Measurements from ENCODE around the gene DCUN1D3.
"Not testable (repeated sequence)": the region's sequence is repeated elsewhere in the genome, so short reads cannot be mapped to it uniquely, and the experiment has no call there.

Gene DCUN1D3, protein sequence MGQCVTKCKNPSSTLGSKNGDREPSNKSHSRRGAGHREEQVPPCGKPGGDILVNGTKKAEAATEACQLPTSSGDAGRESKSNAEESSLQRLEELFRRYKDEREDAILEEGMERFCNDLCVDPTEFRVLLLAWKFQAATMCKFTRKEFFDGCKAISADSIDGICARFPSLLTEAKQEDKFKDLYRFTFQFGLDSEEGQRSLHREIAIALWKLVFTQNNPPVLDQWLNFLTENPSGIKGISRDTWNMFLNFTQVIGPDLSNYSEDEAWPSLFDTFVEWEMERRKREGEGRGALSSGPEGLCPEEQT

DNA sequence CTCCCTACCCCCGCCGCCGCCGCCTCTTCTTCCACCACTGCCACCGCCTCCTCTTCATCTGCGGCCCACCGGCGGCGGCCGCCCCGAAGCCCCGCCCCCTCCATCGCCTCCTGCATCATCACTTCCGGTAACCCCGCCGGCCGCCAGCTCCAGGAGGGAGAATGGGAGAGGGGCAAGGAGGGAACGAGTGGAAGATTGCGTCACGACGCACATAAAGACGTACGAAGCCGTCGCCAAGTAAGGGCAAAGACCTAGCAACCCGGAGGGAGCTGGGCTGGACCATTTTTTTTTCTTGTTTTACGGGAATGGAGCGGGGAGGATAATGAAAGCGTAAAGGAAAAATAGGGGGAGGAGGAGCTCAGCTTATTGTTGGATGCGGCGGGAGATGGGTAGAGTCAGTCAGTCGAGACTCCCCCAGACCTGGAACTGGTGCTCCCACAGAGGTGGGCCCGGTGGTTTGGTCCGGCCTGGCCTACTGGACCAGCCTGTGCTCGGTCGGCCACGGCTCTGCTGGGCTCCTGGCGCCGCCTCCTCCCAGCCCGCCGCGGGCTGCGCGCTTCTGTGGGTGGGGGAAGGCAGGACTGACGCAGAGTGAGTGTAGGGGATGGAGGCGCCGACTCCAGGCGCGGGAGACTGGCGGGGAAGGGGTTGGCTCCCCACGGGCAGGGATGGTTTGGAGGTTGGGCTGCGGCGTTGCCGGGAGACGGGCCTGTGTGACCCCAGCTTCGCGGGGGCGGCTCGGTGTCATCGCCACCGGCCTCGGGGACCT, at the start of gene DCUN1D3, which contains the start of gene LYRM1:
DCUN1D3 (minus strand) TSS at position 60 of the 769 bp plus-strand sequence. CDS start 37,820 bp downstream, outside the sequence.
LYRM1 (plus strand) TSS at position 473 of the 769 bp plus-strand sequence. CDS start 14,785 bp downstream, outside the sequence.
- peak; percentile 98 for DNase-seq

- no peak for DNase-seq
Measured at GRCh38 chr16:20949660-20950059, 49.5 kb upstream of the DCUN1D3 start.

DNA sequence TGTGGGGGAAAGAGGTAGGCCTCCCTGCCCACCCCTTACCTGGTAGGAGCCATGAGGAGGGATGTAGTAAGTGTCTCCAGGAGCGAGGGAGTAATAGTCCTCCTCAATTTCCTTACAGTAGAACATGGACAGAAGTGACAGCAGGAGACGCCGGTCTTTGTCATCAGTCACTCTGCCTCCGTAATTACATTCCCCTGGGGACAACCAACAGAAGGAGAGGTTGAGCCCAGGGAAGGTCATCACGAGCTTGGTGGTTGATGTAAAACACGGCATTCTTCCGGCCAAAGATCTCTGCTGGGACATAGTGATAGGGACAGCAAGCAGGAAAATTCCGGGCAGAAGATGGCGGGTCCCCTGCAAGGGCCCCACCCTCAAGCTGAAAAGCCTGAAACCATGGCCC, 48.3 kb upstream of the DCUN1D3 start:
- no peak for DNase-seq

DNA sequence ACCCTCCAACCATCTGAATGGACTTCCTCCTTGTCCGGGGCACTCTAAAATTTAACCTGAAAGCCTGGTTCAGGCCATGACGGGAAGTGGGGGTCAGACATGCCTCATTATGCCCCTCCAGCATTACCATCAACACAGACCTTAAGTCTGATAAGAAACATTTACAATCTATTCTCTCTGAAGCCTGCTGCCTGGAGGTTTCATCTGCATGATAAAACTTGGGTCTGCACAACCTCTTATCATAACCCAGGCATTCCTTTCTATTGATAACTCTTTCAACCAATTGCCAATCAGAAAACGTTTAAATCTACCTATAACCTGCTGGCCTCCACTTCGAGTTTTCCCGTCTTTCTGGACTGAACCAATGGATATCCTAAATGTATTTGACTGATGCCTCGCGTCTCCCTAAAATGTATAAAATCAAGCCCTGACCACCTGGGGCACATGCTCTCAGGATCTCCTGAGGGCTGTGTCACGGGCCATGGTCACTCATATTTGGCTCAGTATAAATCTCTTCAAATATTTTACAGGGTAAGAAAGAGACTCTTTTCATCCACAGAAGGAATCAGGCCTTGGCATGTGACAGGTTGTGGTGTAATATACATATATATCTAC, 46.0 kb upstream of the DCUN1D3 start:
- DNase-seq, result no peak

- not testable (repeated sequence) for DNase-seq
Measured at GRCh38 chr16:20945575-20945875, 45.4 kb upstream of the DCUN1D3 start.

GRCh38 chr16:20944861-20945574, 44.9 kb upstream of the DCUN1D3 start:
- no peak for DNase-seq

DNA sequence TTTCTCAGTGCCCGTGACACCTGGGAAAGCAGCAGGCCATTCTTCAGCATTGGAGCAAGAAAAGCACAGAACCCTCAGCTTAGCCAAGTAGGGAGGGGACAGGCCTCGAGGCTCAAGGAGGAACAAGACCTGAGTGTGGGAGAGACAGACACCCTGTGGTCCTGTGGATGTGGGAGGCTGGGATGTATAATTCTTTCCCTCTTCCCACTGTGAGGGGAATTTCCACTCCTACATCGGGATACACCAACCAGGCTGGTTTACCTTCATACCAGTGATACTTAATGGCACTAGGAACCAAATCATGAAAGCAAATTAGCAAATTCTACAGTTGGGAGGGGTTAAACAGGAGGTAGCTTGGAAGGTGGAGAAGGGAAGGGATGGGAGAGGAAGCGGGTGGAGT, 42.1 kb upstream of the DCUN1D3 start:
- no peak for DNase-seq

DNA sequence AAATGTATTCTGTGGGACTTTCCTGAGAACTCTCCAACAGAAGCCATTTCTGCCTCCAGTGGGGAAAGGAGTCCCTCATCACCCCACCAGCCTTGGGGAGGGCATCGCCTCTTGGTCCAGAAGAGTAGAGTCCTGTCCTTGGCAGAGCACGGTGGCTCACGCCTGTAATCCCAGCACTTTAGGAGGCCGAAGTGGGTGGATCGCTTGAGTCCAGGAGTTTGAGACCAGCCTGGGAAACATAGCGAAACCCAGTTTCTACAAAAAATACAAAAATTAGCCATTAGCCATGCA, 41.4 kb upstream of the DCUN1D3 start:
- DNase-seq, result no peak

- no peak for DNase-seq
Measured at GRCh38 chr16:20940871-20941635, 40.9 kb upstream of the DCUN1D3 start.

DNA sequence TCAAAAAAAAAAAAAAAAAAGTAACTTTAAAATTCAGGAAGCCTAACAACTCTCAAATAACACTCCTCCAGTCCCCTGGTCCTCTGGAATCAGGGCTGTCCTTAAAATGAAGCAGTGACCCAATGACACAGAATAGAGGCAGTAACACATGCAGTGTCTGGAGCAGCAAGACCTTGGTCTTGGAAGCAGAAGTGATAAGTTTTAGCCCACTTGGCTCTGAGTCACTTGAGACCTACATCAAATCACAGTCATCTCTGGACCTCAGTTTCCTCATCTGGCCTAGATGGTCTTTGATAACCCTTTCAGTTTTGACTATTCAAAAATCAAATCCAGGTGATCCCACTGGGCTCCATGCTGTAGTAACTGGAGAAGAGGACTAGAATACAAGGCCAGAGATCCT, 39.5 kb upstream of the DCUN1D3 start:
- no peak for DNase-seq

GRCh38 chr16:20938426-20938825, 38.3 kb upstream of the DCUN1D3 start:
- no peak for DNase-seq

GRCh38 chr16:20937736-20938135, 37.6 kb upstream of the DCUN1D3 start:
- DNase-seq, result no peak

DNA sequence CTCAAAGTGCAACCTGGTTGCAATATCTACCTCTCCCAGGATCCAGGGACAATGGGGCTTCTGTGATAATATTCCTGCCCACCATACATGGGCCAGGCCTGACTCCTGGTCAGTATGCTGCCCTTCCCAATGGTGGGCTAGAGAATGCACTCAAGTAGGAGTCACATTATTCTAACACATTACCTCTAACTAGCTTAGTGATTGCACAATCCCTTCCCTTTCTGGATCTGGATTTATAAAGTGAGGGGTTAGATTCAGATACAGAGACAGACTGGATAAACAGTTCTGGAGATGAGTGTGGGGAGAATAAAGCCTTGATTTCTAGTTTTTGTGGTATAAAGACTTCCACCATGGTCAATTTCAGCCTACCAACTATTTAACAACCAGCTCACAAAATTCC, 33.4 kb upstream of the DCUN1D3 start:
- DNase-seq, result no peak

- DNase-seq, result no peak
Measured at GRCh38 chr16:20931066-20931600, 31.0 kb upstream of the DCUN1D3 start.

DNA sequence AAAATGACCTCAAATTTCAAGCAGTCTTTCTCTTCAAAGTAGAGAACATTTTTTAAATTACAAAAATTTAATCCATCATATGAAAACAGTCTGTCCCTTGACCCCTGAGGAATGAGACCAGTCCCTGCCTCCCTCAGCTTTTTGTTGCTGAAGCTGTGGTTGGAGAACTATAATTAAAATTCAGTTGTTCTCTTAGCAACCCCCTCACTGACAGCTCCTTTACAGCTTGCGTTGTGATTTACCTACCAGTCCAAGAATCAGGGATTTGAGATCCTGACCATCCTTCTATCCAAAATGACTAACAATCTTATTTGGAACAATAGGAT, 30.2 kb upstream of the DCUN1D3 start:
- DNase-seq, result no peak

- DNase-seq, result not testable (repeated sequence)
Measured at GRCh38 chr16:20929676-20930364, 29.7 kb upstream of the DCUN1D3 start.

DNA sequence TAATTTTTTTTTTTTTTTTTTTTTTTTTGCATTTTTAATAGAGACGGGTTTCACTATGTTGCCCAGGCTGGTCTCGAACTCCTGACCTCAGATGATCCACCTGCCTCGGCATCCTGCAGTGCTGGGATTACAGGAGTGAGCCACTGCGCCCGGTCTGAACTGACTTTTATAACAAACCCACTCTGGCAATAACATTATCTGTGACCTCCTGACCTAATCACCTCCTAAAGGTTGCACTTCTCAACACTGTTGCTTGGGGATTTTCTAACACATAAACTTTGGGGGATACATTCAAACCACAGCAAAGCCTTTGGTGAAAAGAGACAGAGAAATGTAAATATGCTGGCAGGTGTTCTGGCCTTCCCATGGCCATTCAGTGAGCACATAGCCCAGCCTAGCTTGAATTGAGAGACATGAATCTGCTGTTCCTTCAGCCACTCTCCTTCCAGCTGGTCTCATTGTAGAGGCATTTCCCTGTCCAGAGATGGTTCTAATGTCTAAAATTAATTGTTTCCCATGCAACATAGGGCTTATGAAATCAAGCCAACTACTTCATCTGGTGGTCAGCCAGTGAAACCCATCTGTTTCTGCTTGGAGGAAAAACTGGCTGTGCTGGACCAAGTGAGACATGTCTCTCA, 28.7 kb upstream of the DCUN1D3 start:
- DNase-seq, result no peak

DNA sequence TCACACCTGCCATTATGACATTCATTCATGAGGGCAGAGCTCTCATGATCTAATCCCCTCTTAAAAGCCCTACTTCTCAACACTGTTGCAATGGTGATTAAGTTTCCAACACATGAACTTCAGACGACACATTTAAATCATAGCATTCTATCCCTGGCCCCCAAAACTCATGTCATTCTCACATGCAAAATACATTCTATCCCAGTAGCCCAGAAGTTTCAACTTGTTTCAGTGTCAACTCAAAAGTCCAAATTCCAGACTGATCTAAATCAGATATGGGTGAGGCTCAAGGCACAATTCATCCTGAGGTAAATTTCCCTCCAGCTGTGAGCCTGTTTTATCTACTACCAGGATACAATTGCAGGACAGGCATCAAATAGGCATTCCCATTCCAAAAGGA, 25.6 kb upstream of the DCUN1D3 start:
- no peak for DNase-seq

- no peak for DNase-seq
Measured at GRCh38 chr16:20923876-20924275, 23.7 kb upstream of the DCUN1D3 start.

DNA sequence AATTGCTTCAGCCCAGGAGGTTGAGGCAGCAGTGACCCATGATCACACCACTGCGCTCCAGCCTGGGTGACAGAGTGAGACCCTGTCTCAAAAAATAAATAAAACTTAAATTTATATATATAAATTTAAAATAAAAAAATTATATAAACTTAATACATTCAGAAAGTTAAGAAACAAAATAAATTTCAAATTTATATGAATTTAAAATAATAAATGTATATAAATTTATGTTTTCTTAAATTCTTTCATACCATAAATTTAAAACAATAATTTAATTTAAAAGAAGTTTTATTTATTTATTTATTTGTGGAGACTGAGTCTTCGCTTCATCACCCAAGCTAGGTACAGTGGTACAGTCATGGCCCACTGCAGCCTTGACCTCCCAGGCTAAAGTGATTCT, 20.6 kb upstream of the DCUN1D3 start:
- no peak for DNase-seq

- no peak for DNase-seq
Measured at GRCh38 chr16:20920091-20920490, 19.9 kb upstream of the DCUN1D3 start.
